Natural killer cell (primary cell): Measurements from ENCODE around the gene PSAP. TPM values are rescaled to one million over a fixed set of nuclear protein-coding genes. Genes with fewer than 3 reads are reported as not detected.

ENCODE experiments used
- ATAC-seq, 3 donors: fragments of 150-1000 bp in 2 of 3; fragments of 200-7000 bp in 1 of 3; cut with Tn5 transposase; 1 replicate in 1 of 3; 2 replicates in 2 of 3; pipeline ENCODE4 v1.10.0; 2021; ENCODE audit warnings: mild to moderate bottlenecking in 2 of 3, moderate library complexity in 2 of 3
- DNase-seq, 2 donors: peaks; one replicate each; pipeline versions ENCODE4 v3.0.0 to v3.0.0-alpha.2; 2013 to 2021; ENCODE audit warnings: mixed read lengths in 1 of 2
- H3K27ac ChIP-seq: one replicate; pipeline ENCODE4 v1.5.1; 2013; ENCODE audit warnings: mild to moderate bottlenecking, low read length
- H3K27me3 ChIP-seq: one replicate; pipeline ENCODE4 v1.6.1; 2013; ENCODE audit warnings: low read length; ENCODE audit not compliant: control insufficient read depth, insufficient read depth
- H3K36me3 ChIP-seq: one replicate; pipeline ENCODE4 v1.6.1; 2013; ENCODE audit warnings: low read length; ENCODE audit not compliant: control insufficient read depth, insufficient read depth
- H3K4me1 ChIP-seq: one replicate; pipeline ENCODE4 v1.6.1; 2013; ENCODE audit warnings: low read length; ENCODE audit not compliant: control insufficient read depth, insufficient read depth
- H3K4me3 ChIP-seq: one replicate; pipeline ENCODE4 v1.5.1; 2013; ENCODE audit warnings: low read length
- H3K9me3 ChIP-seq: one replicate; pipeline ENCODE4 v1.6.1; 2013; ENCODE audit warnings: low read length; ENCODE audit not compliant: control insufficient read depth, insufficient read depth
- H3K27ac Mint-ChIP-seq, 2 donors: one replicate each; pipeline ENCODE4 v1.8.0; 2022; ENCODE audit warnings: mild to moderate bottlenecking in 2 of 2, mixed read lengths in 2 of 2, moderate library complexity in 1 of 2
- H3K27me3 Mint-ChIP-seq, 2 donors: one replicate each; pipeline ENCODE4 v1.8.0; 2022; ENCODE audit warnings: low read depth in 2 of 2, mixed read lengths in 2 of 2
- H3K36me3 Mint-ChIP-seq: one replicate; pipeline ENCODE4 v1.8.0; 2022; ENCODE audit warnings: mixed read lengths
- H3K4me1 Mint-ChIP-seq, 2 donors: one replicate each; pipeline ENCODE4 v1.8.0; 2022; ENCODE audit warnings: mixed read lengths in 2 of 2
- H3K4me3 Mint-ChIP-seq: one replicate; pipeline ENCODE4 v1.8.0; 2022; ENCODE audit warnings: mild to moderate bottlenecking, moderate library complexity, mixed read lengths
- H3K9me3 Mint-ChIP-seq, 2 donors: one replicate each; pipeline ENCODE4 v1.8.0; 2022; ENCODE audit warnings: mixed read lengths in 2 of 2
- WGBS: methylation state at CpG from one replicate; pipeline ENCODE4 v1.1.7; 2013; ENCODE audit warnings: missing lambda C conversion rate; ENCODE audit not compliant: insufficient coverage; 5-methylcytosine and 5-hydroxymethylcytosine counted together
- intact Hi-C: fragments of 100-400 bp; cut with micrococcal nuclease; formaldehyde crosslinking; loops from one replicate; pipeline ENCODE4 v1.14.2; 2022
- total RNA-seq, 4 donors: library from RNA; stranded (reverse); fragments of 120-200 nt in 1 of 4; gene quantifications; one replicate each; pipeline versions ENCODE4 v1.2.3 to v1.2.4, GENCODE V29; 2013 to 2022
- TF ChIP-seq, protein P1 (sequence below): fragments of 200-600 bp; IDR thresholded peaks from one replicate; pipeline ENCODE4 v1.8.0; 2022; ENCODE audit warnings: antibody characterized with exemption

Gene PSAP
- total RNA-seq, 3 donors from 2014 or later (not counting 1 experiment from before 2014, with no cell fraction given): 324 to 488 (median 428) TPM

GRCh38 chr10:71849461-71849908 is 1.6 kb downstream of the PSAP start:
- no peaks in the 10 kb centered on the region for H3K27me3 ChIP-seq
- Mint-ChIP-seq H3K36me3 (no peaks in the 10 kb centered on the region), H3K27me3 (no peaks in the 10 kb centered on the region), H3K9me3 (no peaks in the 10 kb centered on the region), H3K4me1 (peaks cover 58 to 62% of the 10 kb centered on the region in 2 donors), H3K4me3 (peak overlapping the region; percentile 97), H3K27ac (peak overlapping the region; percentile 90 to 91)
- peaks cover 40% of the 10 kb centered on the region for H3K4me1 ChIP-seq
- H3K36me3 ChIP-seq: no peaks in the 10 kb centered on the region
- no peak overlapping the region for H3K27ac ChIP-seq
- ATAC-seq (no peak), DNase-seq (no peak)
- no peak overlapping the region for H3K4me3 ChIP-seq
- intact Hi-C loops: no loop called here
- 98% methylated on average over 17 of the region's 17 CpGs for WGBS
- TF ChIP-seq, protein P1, sequence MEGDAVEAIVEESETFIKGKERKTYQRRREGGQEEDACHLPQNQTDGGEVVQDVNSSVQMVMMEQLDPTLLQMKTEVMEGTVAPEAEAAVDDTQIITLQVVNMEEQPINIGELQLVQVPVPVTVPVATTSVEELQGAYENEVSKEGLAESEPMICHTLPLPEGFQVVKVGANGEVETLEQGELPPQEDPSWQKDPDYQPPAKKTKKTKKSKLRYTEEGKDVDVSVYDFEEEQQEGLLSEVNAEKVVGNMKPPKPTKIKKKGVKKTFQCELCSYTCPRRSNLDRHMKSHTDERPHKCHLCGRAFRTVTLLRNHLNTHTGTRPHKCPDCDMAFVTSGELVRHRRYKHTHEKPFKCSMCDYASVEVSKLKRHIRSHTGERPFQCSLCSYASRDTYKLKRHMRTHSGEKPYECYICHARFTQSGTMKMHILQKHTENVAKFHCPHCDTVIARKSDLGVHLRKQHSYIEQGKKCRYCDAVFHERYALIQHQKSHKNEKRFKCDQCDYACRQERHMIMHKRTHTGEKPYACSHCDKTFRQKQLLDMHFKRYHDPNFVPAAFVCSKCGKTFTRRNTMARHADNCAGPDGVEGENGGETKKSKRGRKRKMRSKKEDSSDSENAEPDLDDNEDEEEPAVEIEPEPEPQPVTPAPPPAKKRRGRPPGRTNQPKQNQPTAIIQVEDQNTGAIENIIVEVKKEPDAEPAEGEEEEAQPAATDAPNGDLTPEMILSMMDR: no peak
- no peaks in the 10 kb centered on the region for H3K9me3 ChIP-seq

GRCh38 chr10:71848325-71849275 is 2.5 kb downstream of the PSAP start:
- Mint-ChIP-seq H3K36me3 (no peaks in the 10 kb centered on the region), H3K4me1 (peaks cover 67 to 71% of the 10 kb centered on the region in 2 donors)

GRCh38 chr10:71847418-71847817 is 3.6 kb downstream of the PSAP start:
- peak overlapping the region; percentile 10 for H3K4me3 Mint-ChIP-seq
- no peaks in the 10 kb centered on the region for H3K36me3 ChIP-seq
- ATAC-seq (no peak), DNase-seq (no peak)
- H3K27me3 Mint-ChIP-seq: no peaks in the 10 kb centered on the region
- no peak overlapping the region for H3K27ac ChIP-seq
- TF ChIP-seq, protein P1: no peak
- peaks cover 51% of the 10 kb centered on the region for H3K4me1 ChIP-seq
- peaks cover 79 to 82% of the 10 kb centered on the region in 2 donors for H3K4me1 Mint-ChIP-seq
- no peak overlapping the region for H3K4me3 ChIP-seq
- intact Hi-C loops: no loop called here
- H3K9me3 Mint-ChIP-seq: no peaks in the 10 kb centered on the region
- no peaks in the 10 kb centered on the region for H3K27me3 ChIP-seq
- no peaks in the 10 kb centered on the region for H3K36me3 Mint-ChIP-seq
- no peaks in the 10 kb centered on the region for H3K9me3 ChIP-seq
- WGBS: 98% methylated on average over 8 of the region's 8 CpGs
- peak overlapping the region; percentile 27 to 52 for H3K27ac Mint-ChIP-seq

More at GRCh38 chr10:71848325-71849275, 2.5 kb downstream of the PSAP start:
- no peak for ATAC-seq
- H3K4me1 ChIP-seq: peaks cover 45% of the 10 kb centered on the region
- intact Hi-C loops: no loop called here
- H3K27ac ChIP-seq: no peak overlapping the region
- H3K27ac Mint-ChIP-seq: peak overlapping the region; percentile 6 to 52
- H3K9me3 Mint-ChIP-seq: no peaks in the 10 kb centered on the region
- no peak overlapping the region for H3K4me3 ChIP-seq
- H3K27me3 Mint-ChIP-seq: no peaks in the 10 kb centered on the region
- TF ChIP-seq, protein P1: no peak
- no peaks in the 10 kb centered on the region for H3K9me3 ChIP-seq
- no peak for DNase-seq
- no peaks in the 10 kb centered on the region for H3K36me3 ChIP-seq
- H3K27me3 ChIP-seq: no peaks in the 10 kb centered on the region
- peak overlapping the region; percentile 31 for H3K4me3 Mint-ChIP-seq
- WGBS: 87% methylated on average over 10 of the region's 11 CpGs
